Measurements from ENCODE around the gene GPR143. TPM values are rescaled to one million over a fixed set of nuclear protein-coding genes. Genes with fewer than 3 reads are reported as not detected.
"Not testable (repeated sequence)": the region's sequence is repeated elsewhere in the genome, so short reads cannot be mapped to it uniquely, and the experiment has no call there.

GPR143 gene
- total RNA-seq, 4 donors from 2014 or later: 0.29 TPM; not detected in 3

DNA sequence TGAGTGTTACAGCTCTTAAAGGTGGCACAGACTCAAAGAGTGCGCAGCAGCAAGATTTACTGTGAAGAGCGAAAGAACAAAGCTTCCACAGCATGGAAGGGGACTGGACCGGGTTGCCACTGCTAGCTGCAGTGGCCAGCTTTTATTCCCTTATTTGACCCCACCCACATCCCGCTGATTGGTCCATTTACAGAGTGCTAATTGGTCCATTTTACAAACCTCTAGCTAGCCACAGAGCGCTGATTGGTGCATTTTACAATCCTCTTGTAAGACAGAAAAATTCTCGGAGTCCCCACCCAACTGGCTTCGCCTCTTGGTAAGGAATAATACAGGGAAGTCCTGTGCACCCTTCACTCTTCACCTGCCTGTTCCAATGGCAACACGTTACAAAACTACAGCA, 18.7 kb upstream of the GPR143 start:
- DNase-seq (ENCODE audit: extremely low spot score): no peak
- H3K4me1 ChIP-seq: peaks cover 0 to 20% (median 11%) of the 10 kb centered on the region in 4 donors
- WGBS: 82% methylated on average over 6 of the region's 8 CpGs
- H3K9me3 ChIP-seq: no peaks in the 10 kb centered on the region
- no peaks in the 10 kb centered on the region for H3K36me3 ChIP-seq
- no peak overlapping the region for H3K4me3 ChIP-seq
- intact Hi-C loops (cut with DNase I): no loop called here
- peaks cover 0 to 17% (median 6%) of the 10 kb centered on the region in 4 donors for H3K27me3 ChIP-seq
- H3K27ac ChIP-seq (replicated peaks in 1 of 4): no peak overlapping the region
- TF ChIP-seq, protein P1, sequence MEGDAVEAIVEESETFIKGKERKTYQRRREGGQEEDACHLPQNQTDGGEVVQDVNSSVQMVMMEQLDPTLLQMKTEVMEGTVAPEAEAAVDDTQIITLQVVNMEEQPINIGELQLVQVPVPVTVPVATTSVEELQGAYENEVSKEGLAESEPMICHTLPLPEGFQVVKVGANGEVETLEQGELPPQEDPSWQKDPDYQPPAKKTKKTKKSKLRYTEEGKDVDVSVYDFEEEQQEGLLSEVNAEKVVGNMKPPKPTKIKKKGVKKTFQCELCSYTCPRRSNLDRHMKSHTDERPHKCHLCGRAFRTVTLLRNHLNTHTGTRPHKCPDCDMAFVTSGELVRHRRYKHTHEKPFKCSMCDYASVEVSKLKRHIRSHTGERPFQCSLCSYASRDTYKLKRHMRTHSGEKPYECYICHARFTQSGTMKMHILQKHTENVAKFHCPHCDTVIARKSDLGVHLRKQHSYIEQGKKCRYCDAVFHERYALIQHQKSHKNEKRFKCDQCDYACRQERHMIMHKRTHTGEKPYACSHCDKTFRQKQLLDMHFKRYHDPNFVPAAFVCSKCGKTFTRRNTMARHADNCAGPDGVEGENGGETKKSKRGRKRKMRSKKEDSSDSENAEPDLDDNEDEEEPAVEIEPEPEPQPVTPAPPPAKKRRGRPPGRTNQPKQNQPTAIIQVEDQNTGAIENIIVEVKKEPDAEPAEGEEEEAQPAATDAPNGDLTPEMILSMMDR (IDR thresholded peaks at IDR 0.05): no peak
- TF ChIP-seq POLR2A (IDR thresholded peaks at IDR 0.05; ENCODE audit: low read depth) (no peak), EP300 (IDR thresholded peaks at IDR 0.05) (no peak), POLR2AphosphoS5 (IDR thresholded peaks at IDR 0.05) (no peak)

- TF ChIP-seq POLR2A (IDR thresholded peaks at IDR 0.05; ENCODE audit: low read depth) (no peak), POLR2AphosphoS5 (IDR thresholded peaks at IDR 0.05) (no peak), EP300 (IDR thresholded peaks at IDR 0.05) (no peak)
- TF ChIP-seq, protein P1 (IDR thresholded peaks at IDR 0.05): no peak
- 76% methylated on average over 7 of the region's 7 CpGs for WGBS
- intact Hi-C loops (cut with DNase I): no loop called here
- no peak overlapping the region for H3K27ac ChIP-seq (replicated peaks in 1 of 4)
- H3K36me3 ChIP-seq: no peaks in the 10 kb centered on the region
- peaks cover 0 to 12% (median 6%) of the 10 kb centered on the region in 4 donors for H3K27me3 ChIP-seq
- H3K9me3 ChIP-seq: no peaks in the 10 kb centered on the region
- peaks cover 0 to 15% (median 9%) of the 10 kb centered on the region in 4 donors for H3K4me1 ChIP-seq
- no peak for DNase-seq (ENCODE audit: extremely low spot score)
- H3K4me3 ChIP-seq: no peak overlapping the region
Measured at GRCh38 chrX:9781941-9782340, 16.3 kb upstream of the GPR143 start.

- H3K9me3 ChIP-seq: no peaks in the 10 kb centered on the region
- no peak overlapping the region for H3K27ac ChIP-seq (replicated peaks in 1 of 4)
- TF ChIP-seq, protein P1 (IDR thresholded peaks at IDR 0.05): no peak
- TF ChIP-seq POLR2AphosphoS5 (IDR thresholded peaks at IDR 0.05): no peak
- no peak for TF ChIP-seq POLR2A (IDR thresholded peaks at IDR 0.05; ENCODE audit: low read depth)
- no peak for TF ChIP-seq EP300 (IDR thresholded peaks at IDR 0.05)
- no peak for DNase-seq (ENCODE audit: extremely low spot score)
- no peaks in the 10 kb centered on the region for H3K4me1 ChIP-seq
- intact Hi-C loops (cut with DNase I): no loop called here
- no peaks in the 10 kb centered on the region for H3K27me3 ChIP-seq
- H3K4me3 ChIP-seq: no peak overlapping the region
- no peaks in the 10 kb centered on the region for H3K36me3 ChIP-seq
- 79% methylated on average over 8 of the region's 8 CpGs for WGBS
Measured at GRCh38 chrX:9775930-9776329, 10.3 kb upstream of the GPR143 start.

GRCh38 chrX:9772943-9773342, 7.3 kb upstream of the GPR143 start:
- TF ChIP-seq POLR2A (IDR thresholded peaks at IDR 0.05; ENCODE audit: low read depth) (no peak), POLR2AphosphoS5 (IDR thresholded peaks at IDR 0.05) (no peak), EP300 (IDR thresholded peaks at IDR 0.05) (no peak)
- TF ChIP-seq, protein P1 (IDR thresholded peaks at IDR 0.05): no peak
- H3K36me3 ChIP-seq: no peaks in the 10 kb centered on the region
- H3K9me3 ChIP-seq: no peaks in the 10 kb centered on the region
- H3K27ac ChIP-seq (replicated peaks in 1 of 4): no peak overlapping the region
- 76% methylated on average over 6 of the region's 6 CpGs for WGBS
- no peak overlapping the region for H3K4me3 ChIP-seq
- H3K27me3 ChIP-seq: no peaks in the 10 kb centered on the region
- intact Hi-C loops (cut with DNase I): no loop called here
- H3K4me1 ChIP-seq: no peaks in the 10 kb centered on the region
- no peak for DNase-seq (ENCODE audit: extremely low spot score)

GRCh38 chrX:9770319-9770718, 4.7 kb upstream of the GPR143 start:
- Histone ChIP-seq H3K4me3 (no peak overlapping the region), H3K36me3 (no peaks in the 10 kb centered on the region), H3K27ac (replicated peaks in 1 of 4) (no peak overlapping the region), H3K4me1 (peaks cover 0 to 6% (median 0%) of the 10 kb centered on the region in 4 donors), H3K9me3 (no peaks in the 10 kb centered on the region), H3K27me3 (peaks cover 0 to 7% (median 3%) of the 10 kb centered on the region in 4 donors)
- no peak for TF ChIP-seq EP300 (IDR thresholded peaks at IDR 0.05)
- TF ChIP-seq POLR2AphosphoS5 (IDR thresholded peaks at IDR 0.05): no peak
- 36% methylated on average over 1 of the region's 1 CpG for WGBS
- intact Hi-C loops (cut with DNase I): no loop called here
- DNase-seq (ENCODE audit: extremely low spot score): no peak

DNA sequence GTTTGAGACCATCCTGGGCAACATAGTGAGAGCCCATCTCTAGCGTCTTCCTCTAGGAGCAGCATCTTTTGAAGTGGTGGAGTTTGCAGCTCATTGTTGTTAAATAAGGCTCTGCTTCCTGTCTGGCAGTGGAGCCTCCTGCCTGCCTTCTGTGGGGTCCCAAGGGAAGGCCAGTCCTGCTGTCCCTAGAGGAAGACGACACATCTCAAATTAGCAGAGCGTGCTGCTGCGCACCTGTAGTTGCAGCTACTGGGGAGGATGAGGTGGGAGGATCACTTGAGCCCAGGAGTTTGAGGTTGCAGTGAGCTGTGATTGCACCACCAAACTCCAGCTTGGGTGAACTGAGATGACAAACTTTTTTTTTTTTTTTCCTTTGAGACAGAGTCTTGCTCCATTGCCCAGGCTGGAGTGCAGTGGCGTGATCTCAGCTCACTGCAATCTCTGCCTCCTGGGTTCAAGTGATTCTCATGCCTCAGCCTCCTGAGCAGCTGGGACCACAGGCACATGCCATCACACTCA, 2.7 kb upstream of the GPR143 start:
- H3K4me1 ChIP-seq: not testable (repeated sequence)
- 71% methylated on average over 5 of the region's 5 CpGs for WGBS

More for the DNA sequence above, 2.7 kb upstream of the GPR143 start:
- H3K36me3 ChIP-seq; H3K27ac ChIP-seq (replicated peaks in 1 of 4); intact Hi-C loops (cut with DNase I); H3K4me3 ChIP-seq; H3K9me3 ChIP-seq; DNase-seq (ENCODE audit: extremely low spot score): not testable (repeated sequence)
- H3K27me3 ChIP-seq: peaks cover 0 to 14% (median 6%) of the 10 kb centered on the region in 4 donors
